Activated naive CD4-positive, alpha-beta T cell treated with anti-CD3 and anti-CD28 coated beads, Interleukin-2, amount 50 U/mL, for 16 hours (primary cell): ENCODE data around the gene COL27A1.
A peak's percentile ranks its signal among the peaks of the same experiment; 100 is the strongest.

Experiments used
- DNase-seq: peaks from one replicate; pipeline ENCODE4 v3.0.0-alpha.2; 2020

The COL27A1 gene

GRCh38 chr9:114347675-114348074 lies 192.3 kb downstream of the COL27A1 start:
- no peak for DNase-seq

DNA sequence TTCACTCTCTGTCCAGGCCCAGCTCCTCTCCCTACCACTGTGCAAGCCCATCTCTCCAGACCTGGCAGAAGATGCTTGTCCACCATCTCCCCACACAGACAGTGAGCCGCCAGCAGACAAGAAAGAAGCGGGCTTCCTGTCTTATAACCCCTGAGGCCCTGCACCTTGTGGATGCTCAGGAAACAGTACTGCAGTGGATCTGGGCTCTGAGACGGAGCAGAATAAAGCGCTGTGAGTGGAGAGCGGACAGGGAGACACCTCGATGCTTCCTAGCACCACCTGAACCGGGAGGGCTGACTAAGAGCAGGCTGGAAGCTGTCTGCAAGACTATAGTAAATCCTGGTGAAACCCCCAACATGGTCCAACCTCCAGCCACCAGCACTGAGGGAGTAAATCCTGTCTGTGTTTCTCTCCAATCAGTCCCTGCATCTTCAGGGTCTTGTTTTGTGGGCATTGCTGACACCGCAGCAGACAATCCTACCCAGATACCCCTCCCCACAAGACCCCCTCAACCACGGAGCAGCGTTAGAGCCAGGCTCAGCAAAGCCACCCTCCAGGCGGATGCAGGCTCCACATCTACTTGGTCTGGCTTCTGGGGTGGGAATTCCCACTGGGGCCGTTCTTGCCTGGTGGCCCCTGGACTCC lies 193.0 kb downstream of the COL27A1 start:
- DNase-seq = no peak

GRCh38 chr9:114348906-114349482 lies 193.7 kb downstream of the COL27A1 start:
- peak; percentile 86 for DNase-seq

DNA sequence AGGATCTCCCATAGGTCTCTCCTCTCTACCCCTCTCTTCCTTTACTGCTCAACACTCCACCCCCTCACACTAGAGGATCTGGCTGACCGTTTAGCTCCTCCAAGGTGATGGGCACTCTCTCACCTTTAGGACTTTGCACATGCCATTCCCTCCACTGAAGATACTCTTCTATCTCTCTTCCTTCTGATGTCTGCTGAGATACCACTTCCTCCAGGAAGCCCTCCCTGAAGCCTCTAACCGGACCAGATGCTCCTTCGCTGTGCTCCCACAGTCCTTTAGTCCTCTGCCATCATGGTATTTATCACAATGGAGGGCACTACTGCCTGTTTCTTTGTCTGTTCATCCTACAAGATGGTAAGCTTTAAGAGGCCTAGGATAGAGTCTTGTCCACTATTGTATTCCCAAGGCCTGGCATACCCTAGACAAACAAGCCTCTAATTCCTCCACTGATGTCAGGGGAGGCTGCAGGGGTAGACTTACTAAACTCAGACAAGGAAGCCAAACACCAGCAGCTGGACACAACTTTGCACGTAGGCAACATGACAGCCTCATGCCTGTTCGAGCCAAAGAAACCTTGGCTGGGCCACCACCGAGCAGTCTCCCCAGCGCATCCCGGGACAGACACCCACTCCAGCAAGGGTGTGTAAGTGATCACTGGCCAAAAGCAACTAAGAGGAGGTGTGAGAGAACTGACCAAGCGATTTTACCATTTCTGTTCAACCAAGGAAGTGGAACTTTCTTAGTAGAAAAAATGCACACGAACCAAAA lies 194.6 kb downstream of the COL27A1 start:
- DNase-seq = no peak

DNA sequence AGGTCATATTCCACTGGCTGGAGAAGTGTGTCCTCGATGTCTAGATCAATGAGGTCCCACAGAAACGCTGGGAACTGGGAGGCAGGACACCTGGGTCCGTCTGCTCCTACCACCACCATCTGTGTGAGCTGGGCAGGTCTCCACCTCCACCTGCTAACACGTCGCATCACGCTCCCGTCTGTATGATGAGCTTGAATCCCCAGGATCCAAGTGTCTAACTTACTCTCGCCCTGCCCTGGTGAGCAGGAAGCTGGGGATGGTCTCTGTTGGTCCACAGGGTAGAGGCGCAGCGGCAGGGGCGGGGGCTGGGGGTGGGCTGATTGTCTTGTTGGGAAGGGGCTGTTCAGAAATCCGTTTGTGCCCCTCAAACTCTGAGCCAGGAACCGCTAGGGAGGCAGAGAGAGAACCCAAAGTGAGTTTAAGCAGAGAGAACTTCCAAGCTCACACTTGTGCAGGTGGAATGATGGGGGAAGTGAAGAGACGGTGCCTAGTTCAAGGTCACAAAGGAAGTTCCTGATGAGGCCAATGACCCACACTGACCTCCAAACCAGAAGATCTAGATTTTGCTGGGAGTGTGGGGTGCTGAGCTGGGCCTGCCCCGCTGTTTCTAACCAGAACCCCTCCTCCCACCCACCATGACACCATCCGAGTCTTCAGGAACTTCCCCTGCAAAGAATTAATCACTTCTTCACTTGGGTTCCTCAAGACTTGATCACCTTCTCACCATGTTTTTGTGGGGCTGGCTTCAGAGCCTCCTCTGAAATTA lies 195.5 kb downstream of the COL27A1 start:
- DNase-seq = no peak

DNA sequence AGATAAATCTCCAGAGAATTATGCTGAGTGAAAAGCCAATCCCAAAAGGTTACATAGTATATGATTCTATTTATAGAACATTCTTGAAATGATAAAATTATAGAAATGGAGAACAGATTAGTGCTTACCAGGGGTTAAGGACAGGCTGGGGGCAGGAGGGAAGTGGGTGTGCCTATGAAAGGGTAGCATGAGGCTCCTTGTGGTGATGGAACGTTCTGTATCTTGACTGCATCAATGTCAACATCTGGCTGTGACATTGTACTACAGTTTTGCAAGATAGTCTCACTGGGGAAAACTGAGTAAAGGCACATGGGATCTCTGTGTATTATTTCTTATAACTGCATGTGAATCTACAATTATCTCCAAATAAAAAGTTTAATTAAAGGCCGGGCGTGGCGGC lies 196.6 kb downstream of the COL27A1 start:
- DNase-seq = no peak

GRCh38 chr9:114355821-114356220 lies 200.5 kb downstream of the COL27A1 start:
- DNase-seq = no peak

GRCh38 chr9:114356792-114357191 lies 201.5 kb downstream of the COL27A1 start:
- DNase-seq = no peak

- DNase-seq = no peak
These were observed 202.0 kb downstream of the COL27A1 start for GRCh38 chr9:114357360-114357759.

DNA sequence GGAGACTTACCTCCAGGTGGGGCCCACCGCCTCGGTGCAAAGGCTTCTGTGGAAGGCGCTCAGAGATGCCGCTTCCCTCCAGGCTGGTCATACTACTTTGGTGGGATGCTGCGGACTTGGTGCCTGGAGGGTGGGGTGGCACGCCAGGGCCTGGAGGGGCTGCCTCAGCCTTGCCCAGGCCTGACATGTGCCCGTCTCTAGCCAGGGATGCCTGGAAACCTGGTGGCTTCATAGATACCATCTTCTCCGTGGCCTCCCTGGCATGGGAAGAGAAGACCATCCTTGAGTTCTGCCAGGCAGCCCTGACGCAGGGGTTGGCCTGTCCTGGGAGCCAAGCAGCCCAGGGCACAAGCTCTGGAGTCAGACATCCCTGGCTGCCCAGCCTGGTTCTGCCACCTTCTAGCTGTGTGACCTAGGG lies 202.6 kb downstream of the COL27A1 start:
- no peak for DNase-seq

DNA sequence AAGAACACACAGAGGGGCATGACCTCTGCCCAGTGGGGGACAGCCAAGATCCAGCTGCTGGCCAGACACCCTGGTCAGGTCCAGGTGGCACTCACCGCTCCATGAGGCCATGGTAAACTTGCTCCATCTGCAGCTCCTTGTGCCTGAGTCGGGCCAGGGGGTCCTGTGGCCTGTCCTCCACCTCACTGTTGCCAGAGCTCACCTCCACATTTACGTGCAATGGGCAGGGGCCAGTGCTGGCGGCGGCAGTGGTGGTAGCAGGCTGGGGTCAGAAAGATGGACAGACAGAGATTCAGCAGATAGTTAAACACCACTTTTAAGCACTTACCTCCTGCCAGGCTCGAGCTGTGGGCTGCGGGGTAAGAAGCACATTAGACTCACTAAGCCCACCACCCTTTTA lies 204.5 kb downstream of the COL27A1 start:
- DNase-seq = no peak

GRCh38 chr9:114361542-114361941 lies 206.2 kb downstream of the COL27A1 start:
- no peak for DNase-seq
